Coronary artery (tissue), 2 donors: Measurements from ENCODE around the gene SDR42E1.

Source experiments
- DNase-seq: peaks from one replicate; pipeline ENCODE4 v3.0.0-alpha.2; 2017; ENCODE audit warnings: low spot score
- H3K27ac ChIP-seq, 2 donors: fragments of 200-600 bp; sonication (generic); one replicate each; pipeline ENCODE4 v1.5.1; 2016 to 2019
- H3K4me3 ChIP-seq: fragments of 200-600 bp; sonication (generic); 2 replicates; pipeline ENCODE4 v1.5.1; 2016; ENCODE audit warnings: mild to moderate bottlenecking, moderate library complexity
- TF ChIP-seq, protein P1 (sequence below): fragments of 200-600 bp; sonication (generic); IDR thresholded peaks from one replicate; pipeline ENCODE4 v1.5.1; 2019; ENCODE audit warnings: antibody characterized with exemption

The SDR42E1 gene

DNA sequence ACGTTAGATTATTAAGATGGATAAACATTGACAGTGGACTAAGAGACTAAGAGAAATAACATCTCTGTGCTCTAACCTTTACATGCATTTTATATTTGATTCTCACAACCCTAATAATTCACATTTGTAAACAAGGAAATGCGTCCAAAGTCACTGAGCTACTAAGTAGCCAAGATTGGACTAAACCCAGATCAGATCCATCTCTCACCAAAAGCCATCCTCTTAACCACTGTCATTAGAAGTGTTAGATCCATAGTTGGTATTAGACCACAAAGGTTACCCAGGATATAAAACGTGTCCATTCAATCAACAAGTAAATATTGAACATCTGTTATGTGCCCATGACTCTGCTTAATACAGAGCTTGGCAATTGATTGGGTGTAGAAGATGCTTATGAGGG is 29.0 kb upstream of the SDR42E1 start:
- TF ChIP-seq, protein P1, sequence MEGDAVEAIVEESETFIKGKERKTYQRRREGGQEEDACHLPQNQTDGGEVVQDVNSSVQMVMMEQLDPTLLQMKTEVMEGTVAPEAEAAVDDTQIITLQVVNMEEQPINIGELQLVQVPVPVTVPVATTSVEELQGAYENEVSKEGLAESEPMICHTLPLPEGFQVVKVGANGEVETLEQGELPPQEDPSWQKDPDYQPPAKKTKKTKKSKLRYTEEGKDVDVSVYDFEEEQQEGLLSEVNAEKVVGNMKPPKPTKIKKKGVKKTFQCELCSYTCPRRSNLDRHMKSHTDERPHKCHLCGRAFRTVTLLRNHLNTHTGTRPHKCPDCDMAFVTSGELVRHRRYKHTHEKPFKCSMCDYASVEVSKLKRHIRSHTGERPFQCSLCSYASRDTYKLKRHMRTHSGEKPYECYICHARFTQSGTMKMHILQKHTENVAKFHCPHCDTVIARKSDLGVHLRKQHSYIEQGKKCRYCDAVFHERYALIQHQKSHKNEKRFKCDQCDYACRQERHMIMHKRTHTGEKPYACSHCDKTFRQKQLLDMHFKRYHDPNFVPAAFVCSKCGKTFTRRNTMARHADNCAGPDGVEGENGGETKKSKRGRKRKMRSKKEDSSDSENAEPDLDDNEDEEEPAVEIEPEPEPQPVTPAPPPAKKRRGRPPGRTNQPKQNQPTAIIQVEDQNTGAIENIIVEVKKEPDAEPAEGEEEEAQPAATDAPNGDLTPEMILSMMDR: no peak
- Histone ChIP-seq H3K27ac (no peak overlapping the region), H3K4me3 (no peak overlapping the region)
- DNase-seq: no peak

DNA sequence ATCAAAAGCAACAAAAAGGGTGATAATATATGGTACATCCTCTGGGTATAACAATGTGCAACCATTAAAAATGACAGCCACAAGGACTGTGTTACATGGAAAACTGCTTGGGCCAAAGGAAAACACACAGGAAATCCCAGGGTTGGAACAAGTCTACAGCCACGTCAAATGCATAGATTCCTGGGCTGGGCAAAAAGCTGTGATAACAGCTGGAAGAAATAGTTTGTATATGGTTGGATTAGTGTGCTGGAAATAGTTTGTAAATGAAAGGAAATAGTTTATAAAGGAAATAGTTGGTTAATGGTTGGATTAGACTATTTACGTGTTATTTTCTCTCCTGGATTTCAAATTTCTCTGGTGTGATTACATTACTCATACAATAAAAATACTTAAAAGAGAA is 26.4 kb upstream of the SDR42E1 start:
- H3K4me3 ChIP-seq: no peak overlapping the region
- no peak for DNase-seq
- H3K27ac ChIP-seq: no peak overlapping the region
- TF ChIP-seq, protein P1: no peak

DNA sequence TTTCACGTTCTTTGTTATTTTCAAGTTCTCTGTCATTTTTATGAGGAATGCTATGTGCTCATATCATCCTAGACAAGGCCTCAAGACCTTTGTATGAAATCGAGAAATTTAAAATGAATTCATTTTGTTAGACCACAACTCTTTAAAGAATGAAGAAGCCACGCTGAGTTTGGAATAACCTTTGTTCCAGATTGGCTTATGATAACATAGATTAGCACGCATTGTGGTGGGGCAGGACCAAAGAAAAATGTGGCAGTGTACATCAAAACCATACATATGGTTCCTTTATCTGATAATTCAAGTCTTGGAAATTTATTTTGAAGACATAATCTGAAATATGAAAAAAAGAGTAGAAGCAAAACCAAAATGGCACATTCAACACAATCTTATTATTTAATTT is 26.0 kb upstream of the SDR42E1 start:
- Histone ChIP-seq H3K27ac (no peak overlapping the region), H3K4me3 (no peak overlapping the region)
- no peak for DNase-seq
- TF ChIP-seq, protein P1: no peak

DNA sequence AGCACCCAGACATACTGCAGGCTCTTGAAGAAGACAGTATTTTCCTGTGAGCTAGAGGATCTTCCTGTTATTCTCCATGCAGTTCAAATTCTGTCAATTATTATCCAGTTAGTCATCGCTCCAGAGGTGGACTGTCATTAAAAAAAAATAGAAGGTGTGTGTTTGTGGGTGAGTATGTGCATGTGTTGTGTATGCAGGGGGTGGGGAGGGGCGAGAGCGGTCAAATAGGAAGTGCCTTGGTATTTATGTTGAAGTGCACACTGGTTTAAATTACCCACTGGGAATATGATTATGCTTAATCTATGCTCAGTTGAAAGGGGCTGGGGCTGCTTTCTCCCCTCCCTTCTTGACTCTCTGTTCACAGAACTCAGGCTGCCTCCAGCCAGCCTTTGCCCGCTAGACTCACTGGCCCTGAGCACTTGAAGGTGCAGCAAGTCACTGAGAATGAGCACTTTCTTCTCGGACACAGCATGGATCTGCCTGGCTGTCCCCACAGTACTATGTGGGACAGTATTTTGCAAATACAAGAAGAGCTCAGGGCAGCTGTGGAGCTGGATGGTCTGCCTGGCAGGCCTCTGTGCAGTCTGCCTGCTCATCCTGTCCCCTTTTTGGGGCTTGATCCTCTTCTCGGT is 23.8 kb upstream of the SDR42E1 start, which contains the start of gene HSD17B2:
Gene HSD17B2, plus strand, starts transcription at position 273 of the 632 bp plus-strand sequence. Its CDS starts 172 bp downstream, at position 445.
- no peak within 1 kb of the TSS for H3K27ac ChIP-seq
- no peak within 1 kb of the TSS for H3K4me3 ChIP-seq
- TF ChIP-seq, protein P1: no peak
- no peak for DNase-seq

DNA sequence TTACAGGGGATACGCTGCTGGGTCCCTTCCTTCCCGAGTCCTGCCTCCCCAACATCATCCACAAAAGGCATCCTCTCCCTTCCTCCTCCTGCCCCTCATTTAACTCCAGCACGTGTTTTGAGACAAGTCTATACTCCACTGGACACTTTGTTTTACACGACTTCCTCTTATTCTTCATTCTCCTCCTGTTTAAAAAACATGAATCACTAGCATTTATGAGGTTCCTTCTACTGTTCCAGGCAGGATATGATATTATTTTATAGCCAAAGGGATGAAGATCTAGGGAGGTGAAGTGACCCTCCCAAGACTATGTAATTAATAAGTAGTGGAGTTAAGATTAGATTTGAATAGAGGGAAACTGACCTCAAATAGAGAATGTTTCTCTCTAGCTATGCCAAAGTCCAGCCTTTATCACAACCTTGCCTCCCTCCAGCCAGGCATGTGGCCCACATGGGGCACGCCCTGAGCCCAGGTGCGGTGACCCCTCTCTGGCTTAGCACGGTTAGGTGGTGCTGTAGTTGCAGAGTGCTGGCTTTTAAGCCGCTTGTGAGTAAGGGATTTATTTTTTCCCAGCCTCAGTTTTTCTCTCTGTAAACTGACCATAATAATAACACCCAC is 22.5 kb upstream of the SDR42E1 start:
- Histone ChIP-seq H3K27ac (no peak overlapping the region), H3K4me3 (no peak overlapping the region)
- DNase-seq: no peak
- TF ChIP-seq, protein P1: no peak

DNA sequence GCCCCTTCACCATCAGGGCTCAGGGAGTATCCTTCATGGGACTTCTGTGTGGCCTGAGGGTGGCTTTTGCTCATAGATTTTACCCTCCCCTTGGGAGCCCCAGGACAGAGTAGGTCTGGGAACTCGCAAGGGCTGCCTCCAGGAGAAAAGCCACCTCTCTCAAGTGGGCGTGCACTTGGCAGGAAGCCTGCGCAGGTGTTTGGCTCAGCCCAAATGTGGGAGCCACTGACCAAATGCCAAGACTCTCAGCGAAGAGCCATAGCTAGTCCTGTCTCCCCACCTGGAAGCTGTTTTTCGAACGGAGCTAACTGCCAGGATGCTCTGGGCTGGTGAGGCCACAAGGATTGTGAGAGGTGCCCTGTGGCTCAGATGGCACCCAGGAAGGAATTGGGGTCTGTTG is 21.7 kb upstream of the SDR42E1 start:
- Histone ChIP-seq H3K4me3 (no peak overlapping the region), H3K27ac (no peak overlapping the region)
- TF ChIP-seq, protein P1: no peak
- DNase-seq: no peak
